Spleen (tissue), 11 donors: Measurements from ENCODE around the gene CEBPG. TPM values are rescaled to one million over a fixed set of nuclear protein-coding genes. Genes with fewer than 3 reads are reported as not detected.

ENCODE experiments used
- DNase-seq: peaks from one replicate; pipeline ENCODE4 v3.0.0-alpha.2; 2020
- H3K27ac ChIP-seq, 8 donors: fragments of 200-600 bp; sonication (generic) in 7 of 8; 1 replicate in 4 of 8; 2 replicates in 4 of 8; pipeline versions ENCODE4 v1.5.0 to v1.8.0; 2016 to 2021; ENCODE audit warnings: inconsistent platforms in 4 of 8, mild to moderate bottlenecking in 4 of 8, moderate library complexity in 1 of 8
- H3K27me3 ChIP-seq, 7 donors: fragments of 200-600 bp; sonication (generic) in 6 of 7; replicated peaks in 1 of 7; 1 replicate in 4 of 7; 2 replicates in 3 of 7; pipeline versions ENCODE4 v1.5.0 to v1.8.0; 2016 to 2021; ENCODE audit warnings: inconsistent platforms in 3 of 7, mild to moderate bottlenecking in 1 of 7
- H3K36me3 ChIP-seq, 6 donors: fragments of 200-600 bp; sonication (generic) in 5 of 6; 1 replicate in 4 of 6; 2 replicates in 2 of 6; pipeline versions ENCODE4 v1.5.0 to v1.8.0; 2016 to 2021; ENCODE audit warnings: inconsistent platforms in 2 of 6
- H3K4me1 ChIP-seq, 6 donors: fragments of 200-600 bp; sonication (generic) in 5 of 6; 1 replicate in 3 of 6; 2 replicates in 3 of 6; pipeline versions ENCODE4 v1.5.0 to v1.8.0; 2016 to 2021; ENCODE audit warnings: inconsistent platforms in 3 of 6
- H3K4me3 ChIP-seq, 8 donors: fragments of 200-600 bp; sonication (generic) in 7 of 8; 1 replicate in 4 of 8; 2 replicates in 4 of 8; pipeline versions ENCODE4 v1.5.0 to v1.8.0; 2016 to 2021; ENCODE audit warnings: inconsistent platforms in 4 of 8, mild to moderate bottlenecking in 4 of 8, moderate library complexity in 2 of 8
- H3K9me3 ChIP-seq, 8 donors: fragments of 200-600 bp; sonication (generic) in 7 of 8; 1 replicate in 4 of 8; 2 replicates in 4 of 8; pipeline versions ENCODE4 v1.5.0 to v1.8.0; 2016 to 2021; ENCODE audit warnings: inconsistent platforms in 4 of 8
- CTCF ChIP-seq, 11 experiments: fragments of 200-600 bp in 7 of 11; fragments of 450-650 bp in 4 of 11; sonication (generic) in 4 of 11; IDR thresholded peaks in 8 of 11; conservative IDR thresholded peaks in 3 of 11; 1 replicate in 7 of 11; 2 replicates in 4 of 11; pipeline versions ENCODE4 v1.4.0 to v1.8.0; 2016 to 2021; ENCODE audit warnings: antibody characterized with exemption in 11 of 11, inconsistent platforms in 4 of 11, mild to moderate bottlenecking in 1 of 11
- POLR2A ChIP-seq, 3 donors: fragments of 450-650 bp; IDR thresholded peaks; one replicate each; pipeline ENCODE4 v1.5.1; 2017; ENCODE audit warnings: antibody characterized with exemption in 3 of 3, mild to moderate bottlenecking in 1 of 3
- POLR2AphosphoS5 ChIP-seq, 3 donors: sonication (generic); formaldehyde crosslinking; IDR thresholded peaks; one replicate each; pipeline ENCODE4 v1.5.1; 2017; ENCODE audit warnings: antibody characterized with exemption in 3 of 3
- WGBS, 5 donors: extraction: QIAGEN DNeasy Blood & Tissue Kit in 3 of 5; methylation state at CpG; one replicate each; pipeline versions ENCODE4 v1.1.5 to v1.1.7; 2013 to 2018; 5-methylcytosine and 5-hydroxymethylcytosine counted together
- intact Hi-C: fragments of 100-400 bp; cut with DNase I; formaldehyde crosslinking; loops from one replicate; pipeline ENCODE4 v1.15.0; 2023; ENCODE audit warnings: low total_unique reads
- polyA plus RNA-seq, 3 donors: library from polyadenylated mRNA; stranded (reverse); fragments of 200-250 nt; gene quantifications; one replicate each; pipeline ENCODE4 v1.2.1, GENCODE V29; 2013
- total RNA-seq, 7 donors: library from RNA; depleted of rRNA in 3 of 7; stranded (reverse); fragments of >200 nt in 3 of 7; fragmentation: NEBNext Ultra II Directional in 4 of 7; extraction: Animal tissue kit (Norgen Biotek cat#: 25700) in 4 of 7; gene quantifications; one replicate each; pipeline versions ENCODE4 v1.1.0 to v1.2.1, GENCODE V29; 2016 to 2021
- donor health status: healthy with polysubstance abuse.
- donor health status: DM: no; HTN: no; CAD: no; lungs with moderate emphysema.
- donor health status: DM: no; HTN: no; CAD: no.
- donor health status: Bipolar disorder and iron deficiency.
- donor health status: healthy.
- donor health status: DM: no; HTN: no; CAD: no.
- donor health status: DM: yes; HTN: yes; CAD: no.

Gene CEBPG
- total and polyA plus RNA-seq, 10 donors: 9.3 to 21.1 (median 16.0) TPM

GRCh38 chr19:33379151-33379829 lies 5.8 kb downstream of the CEBPG start:
- no peak overlapping the region for H3K4me3 ChIP-seq
- no peak overlapping the region for H3K27ac ChIP-seq
- intact Hi-C loops: no loop called here
- peaks cover 0 to 46% (median 14%) of the 10 kb centered on the region in 6 donors for H3K36me3 ChIP-seq
- TF ChIP-seq POLR2AphosphoS5 (IDR thresholded peaks at IDR 0.05): no peak
- no peak for TF ChIP-seq CTCF (IDR thresholded peaks at IDR 0.05 in 8 of 11, conservative IDR thresholded peaks at IDR 0.05 in 3 of 11)
- TF ChIP-seq POLR2A (IDR thresholded peaks at IDR 0.05): no peak
- no peaks in the 10 kb centered on the region for H3K9me3 ChIP-seq
- 94 to 97% (median 95%) methylated on average over 16 of the region's 16 CpGs for whole genome bisulfite sequencing, 5 donors
- peaks cover 18 to 70% (median 33%) of the 10 kb centered on the region in 6 donors for H3K4me1 ChIP-seq
- no peaks in the 10 kb centered on the region for H3K27me3 ChIP-seq
- no peak for DNase-seq

GRCh38 chr19:33381101-33381500 lies 7.6 kb downstream of the CEBPG start:
- no peak overlapping the region for H3K4me3 ChIP-seq
- intact Hi-C loops: no loop called here
- no peak overlapping the region for H3K27ac ChIP-seq
- peaks cover 6 to 64% (median 17%) of the 10 kb centered on the region in 6 donors for H3K4me1 ChIP-seq
- WGBS, 5 donors: 85 to 96% (median 93%) methylated on average over 4 of the region's 4 CpGs
- no peak for DNase-seq
- H3K27me3 ChIP-seq: no peaks in the 10 kb centered on the region
- TF ChIP-seq CTCF (IDR thresholded peaks at IDR 0.05 in 8 of 11, conservative IDR thresholded peaks at IDR 0.05 in 3 of 11) (no peak), POLR2A (IDR thresholded peaks at IDR 0.05) (no peak), POLR2AphosphoS5 (IDR thresholded peaks at IDR 0.05) (no peak)
- no peaks in the 10 kb centered on the region for H3K9me3 ChIP-seq
- peaks cover 0 to 52% (median 16%) of the 10 kb centered on the region in 6 donors for H3K36me3 ChIP-seq

- Histone ChIP-seq H3K27ac (no peak overlapping the region), H3K36me3 (peaks cover 0 to 61% (median 16%) of the 10 kb centered on the region in 6 donors), H3K4me1 (peaks cover 0 to 62% (median 9%) of the 10 kb centered on the region in 6 donors), H3K4me3 (no peak overlapping the region), H3K9me3 (no peaks in the 10 kb centered on the region), H3K27me3 (no peaks in the 10 kb centered on the region)
- WGBS, 5 donors: 88 to 96% (median 92%) methylated on average over 4 of the region's 4 CpGs
- TF ChIP-seq POLR2A (IDR thresholded peaks at IDR 0.05) (no peak), POLR2AphosphoS5 (IDR thresholded peaks at IDR 0.05) (no peak), CTCF (IDR thresholded peaks at IDR 0.05 in 8 of 11, conservative IDR thresholded peaks at IDR 0.05 in 3 of 11) (no peak)
- intact Hi-C loops: no loop called here
- no peak for DNase-seq
Measured at GRCh38 chr19:33382006-33382405, 8.5 kb downstream of the CEBPG start.

- no peak for TF ChIP-seq POLR2A (IDR thresholded peaks at IDR 0.05)
- no peak for TF ChIP-seq CTCF (IDR thresholded peaks at IDR 0.05 in 8 of 11, conservative IDR thresholded peaks at IDR 0.05 in 3 of 11)
- no peak for TF ChIP-seq POLR2AphosphoS5 (IDR thresholded peaks at IDR 0.05)
- Histone ChIP-seq H3K4me3 (no peak overlapping the region), H3K9me3 (no peaks in the 10 kb centered on the region), H3K27me3 (no peaks in the 10 kb centered on the region), H3K27ac (no peak overlapping the region), H3K4me1 (peaks cover 0 to 52% (median 4%) of the 10 kb centered on the region in 6 donors), H3K36me3 (peaks cover 0 to 70% (median 23%) of the 10 kb centered on the region in 6 donors)
- intact Hi-C loops: no loop called here
- WGBS, 5 donors: 90 to 92% (median 92%) methylated on average over 4 of the region's 4 CpGs
- no peak for DNase-seq
Measured at GRCh38 chr19:33382982-33383381, 9.5 kb downstream of the CEBPG start.
